Islet of Langerhans (tissue), 1 donor: ENCODE measurements around the gene USB1.
"Not testable (repeated sequence)": the region's sequence is repeated elsewhere in the genome, so short reads cannot be mapped to it uniquely, and the experiment has no call there.

ENCODE experiments used
- FAIRE-seq: peaks from one replicate; lab custom pipeline; 2011; peaks lifted over from hg19 to GRCh38; lab: Jason Lieb, UNC

Gene USB1

GRCh38 chr16:57995721-57996405 is 5.3 kb upstream of the USB1 start:
- FAIRE-seq = no peak

- no peak for FAIRE-seq
Measured at GRCh38 chr16:57996406-57997175, 4.6 kb upstream of the USB1 start.

GRCh38 chr16:57997176-57997527 is 4.1 kb upstream of the USB1 start:
- no peak for FAIRE-seq

- no peak for FAIRE-seq
Measured at GRCh38 chr16:57997528-57998265, 3.5 kb upstream of the USB1 start.

GRCh38 chr16:57998486-57998885 is 2.7 kb upstream of the USB1 start:
- no peak for FAIRE-seq

GRCh38 chr16:57998992-57999365 is 2.2 kb upstream of the USB1 start:
- no peak for FAIRE-seq

- no peak for FAIRE-seq
Measured at GRCh38 chr16:57999366-57999970, 1.7 kb upstream of the USB1 start.

GRCh38 chr16:57999971-58000705 is 1.1 kb upstream of the USB1 start, which contains the start of gene ZNF319:
Gene ZNF319, minus strand, starts transcription at chr16:58000672. Its CDS starts 2,407 bp downstream, at chr16:57998265.
- FAIRE-seq = no peak

GRCh38 chr16:58001781-58002415 is 691 bp downstream of the USB1 start:
- no peak for FAIRE-seq

- no peak for FAIRE-seq
Measured at GRCh38 chr16:58002416-58002800, 1.2 kb downstream of the USB1 start.

- FAIRE-seq = no peak
Measured at GRCh38 chr16:58002936-58003335, 1.7 kb downstream of the USB1 start.

- not testable (repeated sequence) for FAIRE-seq
Measured at GRCh38 chr16:58004736-58005135, 3.5 kb downstream of the USB1 start.

GRCh38 chr16:58009856-58010416 is 8.7 kb downstream of the USB1 start:
- FAIRE-seq = no peak

- FAIRE-seq = no peak
Measured at GRCh38 chr16:58010886-58011285, 9.7 kb downstream of the USB1 start.

GRCh38 chr16:58011652-58012051 is 10.4 kb downstream of the USB1 start:
- no peak for FAIRE-seq

GRCh38 chr16:58012481-58012880 is 11.3 kb downstream of the USB1 start:
- FAIRE-seq = no peak

GRCh38 chr16:58013201-58013956 is 12.2 kb downstream of the USB1 start:
- FAIRE-seq = no peak

- FAIRE-seq = no peak
Measured at GRCh38 chr16:58016840-58017446, 15.7 kb downstream of the USB1 start.

GRCh38 chr16:58018803-58019202 is 17.6 kb downstream of the USB1 start:
- no peak for FAIRE-seq
